ENCODE data around the gene CMIP. TPM values are rescaled to one million over a fixed set of nuclear protein-coding genes. Genes with fewer than 3 reads are reported as not detected.

CMIP gene
- total RNA-seq, 1 experiment from 2014 or later, result 68.0 TPM

GRCh38 chr16:81484908-81485624 lies 40.5 kb downstream of the CMIP start:
- POLR2A ChIA-PET, result no interaction called here

GRCh38 chr16:81485824-81486539 lies 41.4 kb downstream of the CMIP start:
- Mint-ChIP-seq H3K4me1 (ENCODE audit: low read depth, unreplicated experiment) (peaks cover 30% of the 10 kb centered on the region), H3K4me3 (ENCODE audit: unreplicated experiment) (no peak overlapping the region), H3K27ac (ENCODE audit: unreplicated experiment) (no peak overlapping the region), H3K36me3 (ENCODE audit: insufficient read depth, unreplicated experiment) (peaks cover 11% of the 10 kb centered on the region), H3K27me3 (ENCODE audit: insufficient read depth, unreplicated experiment) (no peaks in the 10 kb centered on the region), H3K9me3 (ENCODE audit: unreplicated experiment) (no peaks in the 10 kb centered on the region)
- CTCF ChIA-PET, result interaction anchor here (0.9 kb wide), 1 partner anchor 211 kb away, joined by 3 read pairs; no protein-coding TSS in a partner anchor
- TF ChIP-seq, protein P1, sequence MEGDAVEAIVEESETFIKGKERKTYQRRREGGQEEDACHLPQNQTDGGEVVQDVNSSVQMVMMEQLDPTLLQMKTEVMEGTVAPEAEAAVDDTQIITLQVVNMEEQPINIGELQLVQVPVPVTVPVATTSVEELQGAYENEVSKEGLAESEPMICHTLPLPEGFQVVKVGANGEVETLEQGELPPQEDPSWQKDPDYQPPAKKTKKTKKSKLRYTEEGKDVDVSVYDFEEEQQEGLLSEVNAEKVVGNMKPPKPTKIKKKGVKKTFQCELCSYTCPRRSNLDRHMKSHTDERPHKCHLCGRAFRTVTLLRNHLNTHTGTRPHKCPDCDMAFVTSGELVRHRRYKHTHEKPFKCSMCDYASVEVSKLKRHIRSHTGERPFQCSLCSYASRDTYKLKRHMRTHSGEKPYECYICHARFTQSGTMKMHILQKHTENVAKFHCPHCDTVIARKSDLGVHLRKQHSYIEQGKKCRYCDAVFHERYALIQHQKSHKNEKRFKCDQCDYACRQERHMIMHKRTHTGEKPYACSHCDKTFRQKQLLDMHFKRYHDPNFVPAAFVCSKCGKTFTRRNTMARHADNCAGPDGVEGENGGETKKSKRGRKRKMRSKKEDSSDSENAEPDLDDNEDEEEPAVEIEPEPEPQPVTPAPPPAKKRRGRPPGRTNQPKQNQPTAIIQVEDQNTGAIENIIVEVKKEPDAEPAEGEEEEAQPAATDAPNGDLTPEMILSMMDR (IDR thresholded peaks at IDR 0.05; ENCODE audit: insufficient read depth in 1 of 2, low read depth in 1 of 2, low read length in 1 of 2, severe bottlenecking in 1 of 2, unreplicated experiment in 1 of 2), result no peak
- H3K36me3 ChIP-seq (ENCODE audit: control insufficient read depth, insufficient read depth, low read length), result peaks cover 3% of the 10 kb centered on the region; the same call in 1 of the 2 replicates
- H3K9me3 ChIP-seq, result no peaks in the 10 kb centered on the region
- no TSS peak for BruUV-seq (replicated peaks)
- POLR2A ChIA-PET, result no interaction called here
- H3K4me3 ChIP-seq (ENCODE audit: low read depth, low read length), result no peak overlapping the region
- H3K4me1 ChIP-seq, result peaks cover 38% of the 10 kb centered on the region
- intact Hi-C loops (cut with micrococcal nuclease; ENCODE audit: unreplicated experiment), result no loop called here
- DNase-seq, result no peak
- no peaks in the 10 kb centered on the region for H3K27me3 ChIP-seq (replicated peaks; ENCODE audit: control insufficient read depth, insufficient read depth, low read length)

More at GRCh38 chr16:81484908-81485624, 40.5 kb downstream of the CMIP start:
- Histone ChIP-seq H3K9me3 (no peaks in the 10 kb centered on the region), H3K27me3 (replicated peaks; ENCODE audit: control insufficient read depth, insufficient read depth, low read length) (no peaks in the 10 kb centered on the region), H3K4me1 (peaks cover 47% of the 10 kb centered on the region), H3K36me3 (ENCODE audit: control insufficient read depth, insufficient read depth, low read length) (peaks cover 3% of the 10 kb centered on the region; the same call in 1 of the 2 replicates), H3K4me3 (ENCODE audit: low read depth, low read length) (no peak overlapping the region)
- H3K27me3 Mint-ChIP-seq (ENCODE audit: insufficient read depth, unreplicated experiment), result no peaks in the 10 kb centered on the region
- no TSS peak for BruUV-seq (replicated peaks)
- intact Hi-C loops (cut with micrococcal nuclease; ENCODE audit: unreplicated experiment), result loop anchor here (5.0 kb wide), 1 partner anchor 38 kb away; no protein-coding TSS in a partner anchor
- DNase-seq, result no peak
- CTCF ChIA-PET, result interaction anchor here (0.9 to 1.1 kb wide), 3 partner anchors 58 to 212 kb away, joined by 3 read pairs; no protein-coding TSS in a partner anchor
- H3K4me1 Mint-ChIP-seq (ENCODE audit: low read depth, unreplicated experiment), result peaks cover 36% of the 10 kb centered on the region
- TF ChIP-seq, protein P1 (IDR thresholded peaks at IDR 0.05; ENCODE audit: insufficient read depth in 1 of 2, low read depth in 1 of 2, low read length in 1 of 2, severe bottlenecking in 1 of 2, unreplicated experiment in 1 of 2), result no peak
- H3K4me3 Mint-ChIP-seq (ENCODE audit: unreplicated experiment), result no peak overlapping the region
- no peaks in the 10 kb centered on the region for H3K9me3 Mint-ChIP-seq (ENCODE audit: unreplicated experiment)
- peaks cover 13% of the 10 kb centered on the region for H3K36me3 Mint-ChIP-seq (ENCODE audit: insufficient read depth, unreplicated experiment)
- no peak overlapping the region for H3K27ac Mint-ChIP-seq (ENCODE audit: unreplicated experiment)

DNA sequence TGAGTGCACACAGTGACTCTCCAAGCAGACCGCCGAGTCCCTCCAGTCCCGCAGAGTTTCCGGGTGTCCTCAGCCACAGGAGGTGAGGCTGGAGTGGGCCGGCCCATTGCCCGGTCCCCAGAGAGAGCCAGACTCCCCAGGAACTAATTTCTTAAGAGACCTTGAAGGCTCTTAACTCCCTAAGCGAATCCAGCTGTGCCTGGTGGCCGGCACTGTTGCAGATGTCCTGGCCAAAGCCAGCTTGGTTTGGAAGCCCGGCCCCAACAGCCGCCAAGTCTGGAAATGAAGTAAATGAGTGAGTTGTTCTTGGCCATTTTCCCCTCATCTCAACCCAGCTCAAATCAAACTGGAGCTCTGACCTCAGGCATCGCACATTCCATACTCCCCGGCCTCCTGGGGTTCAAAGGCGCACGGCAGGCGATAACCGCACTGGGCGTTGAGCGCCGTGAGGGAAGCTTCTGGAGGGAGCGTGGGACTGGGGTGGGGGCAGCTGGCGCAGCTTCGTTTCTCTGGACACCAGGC lies 42.0 kb downstream of the CMIP start:
- no TSS peak for BruUV-seq (replicated peaks)
- Mint-ChIP-seq H3K27ac (ENCODE audit: unreplicated experiment) (no peak overlapping the region), H3K4me1 (ENCODE audit: low read depth, unreplicated experiment) (peaks cover 24% of the 10 kb centered on the region)

More for the DNA sequence above, 42.0 kb downstream of the CMIP start:
- Histone ChIP-seq H3K9me3 (no peaks in the 10 kb centered on the region), H3K4me1 (peaks cover 32% of the 10 kb centered on the region), H3K4me3 (ENCODE audit: low read depth, low read length) (no peak overlapping the region), H3K27me3 (replicated peaks; ENCODE audit: control insufficient read depth, insufficient read depth, low read length) (no peaks in the 10 kb centered on the region), H3K36me3 (ENCODE audit: control insufficient read depth, insufficient read depth, low read length) (peaks cover 3% of the 10 kb centered on the region; the same call in 1 of the 2 replicates)
- Mint-ChIP-seq H3K27me3 (ENCODE audit: insufficient read depth, unreplicated experiment) (no peaks in the 10 kb centered on the region), H3K4me3 (ENCODE audit: unreplicated experiment) (no peak overlapping the region), H3K36me3 (ENCODE audit: insufficient read depth, unreplicated experiment) (peaks cover 6% of the 10 kb centered on the region), H3K9me3 (ENCODE audit: unreplicated experiment) (no peaks in the 10 kb centered on the region)
- ChIA-PET CTCF (no interaction called here), POLR2A (no interaction called here)
- no peak for DNase-seq
- TF ChIP-seq, protein P1 (IDR thresholded peaks at IDR 0.05; ENCODE audit: insufficient read depth in 1 of 2, low read depth in 1 of 2, low read length in 1 of 2, severe bottlenecking in 1 of 2, unreplicated experiment in 1 of 2), result no peak
- intact Hi-C loops (cut with micrococcal nuclease; ENCODE audit: unreplicated experiment), result no loop called here
